GM13976 (cell line): Measurements from ENCODE around the gene CDKL1.

Experiments
- DNase-seq: peaks from one replicate; pipeline ENCODE4 v3.0.0; 2012; ENCODE audit warnings: low spot score
- CTCF ChIP-seq: IDR thresholded peaks from 2 replicates; pipeline ENCODE4 v1.5.1; 2012; ENCODE audit warnings: borderline replicate concordance, mild to moderate bottlenecking; ENCODE audit not compliant: insufficient read depth; ENCODE audit errors: extremely low read depth, missing control alignments, control extremely low read depth
- in situ Hi-C: fragments of 300-500 bp; cut with MboI; formaldehyde crosslinking; loops from one replicate; pipeline ENCODE4 v1.12.0; 2022; ENCODE audit warnings: low sequenced_read_pairs, mixed read lengths, inconsistent platforms; ENCODE audit not compliant: unreplicated experiment

Gene CDKL1

DNA sequence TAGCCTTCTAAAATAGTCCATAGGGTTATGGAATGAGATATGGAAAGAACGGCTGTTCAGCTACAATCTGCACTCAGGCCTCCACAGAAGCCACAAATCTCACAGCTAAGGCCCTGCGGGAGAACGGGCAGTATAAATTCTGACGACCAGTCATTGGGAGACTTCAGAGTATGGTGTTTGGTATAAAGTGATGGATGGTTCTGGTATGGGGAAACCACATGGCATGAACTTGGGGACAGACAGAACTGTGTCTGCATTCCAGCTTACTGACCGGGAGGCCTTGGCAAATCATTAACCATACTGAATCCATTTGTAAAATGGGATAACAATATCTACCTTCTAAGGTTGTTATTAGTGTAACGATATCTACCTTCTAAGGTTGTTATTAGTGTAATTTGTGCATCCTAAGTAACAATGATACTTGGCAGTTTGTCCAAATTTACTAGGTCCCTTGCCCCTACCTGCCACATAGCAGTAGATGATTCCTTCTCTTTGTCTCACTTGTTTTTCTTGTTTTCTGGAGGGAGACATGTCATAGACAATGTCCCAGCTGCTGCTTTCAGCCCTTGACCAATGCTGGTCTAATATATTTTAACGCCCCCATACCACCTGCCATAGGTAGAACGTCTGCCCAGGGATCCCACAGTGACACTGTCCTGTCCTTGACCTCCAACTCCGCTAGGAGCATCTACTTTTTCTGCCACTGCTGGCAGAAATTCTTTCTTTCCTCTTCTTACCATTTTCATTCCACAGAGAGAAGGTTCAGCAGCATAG, 6.8 kb downstream of the CDKL1 start:
- in situ Hi-C loops = no loop called here
- TF ChIP-seq CTCF = no peak
- DNase-seq = no peak

GRCh38 chr14:50388256-50388931, 8.3 kb downstream of the CDKL1 start:
- no peak for DNase-seq
- in situ Hi-C loops = no loop called here
- no peak for TF ChIP-seq CTCF

- no peak for DNase-seq
- TF ChIP-seq CTCF = no peak
- in situ Hi-C loops = no loop called here
Measured at GRCh38 chr14:50387548-50387947, 9.1 kb downstream of the CDKL1 start.

GRCh38 chr14:50383618-50384225, 13.0 kb downstream of the CDKL1 start:
- DNase-seq = no peak
- TF ChIP-seq CTCF = no peak
- in situ Hi-C loops = no loop called here

- TF ChIP-seq CTCF = no peak
- no peak for DNase-seq
- in situ Hi-C loops = no loop called here
Measured at GRCh38 chr14:50381823-50382287, 14.8 kb downstream of the CDKL1 start.

DNA sequence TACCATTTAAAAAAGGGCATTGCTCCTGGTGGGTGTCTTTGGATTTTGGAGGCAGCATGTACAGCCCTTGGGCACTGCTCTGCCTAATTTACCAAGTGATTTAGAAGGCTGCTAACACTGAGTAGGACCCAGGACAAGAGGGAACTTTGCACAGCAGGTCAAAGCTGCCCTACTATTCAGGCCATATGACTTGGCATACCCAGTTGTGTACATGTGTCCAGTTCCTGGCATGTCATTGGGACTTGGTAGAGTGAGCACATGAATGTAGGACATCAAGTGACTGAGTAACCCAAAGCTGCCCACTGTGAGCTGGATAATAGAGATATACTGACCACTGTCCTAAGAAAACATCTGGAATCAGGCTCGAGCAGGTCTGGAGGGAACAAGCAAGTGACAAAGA, 15.7 kb downstream of the CDKL1 start:
- no peak for DNase-seq
- in situ Hi-C loops = no loop called here
- TF ChIP-seq CTCF = no peak
